Measurements from ENCODE around the gene SLC34A2.
"Not testable (repeated sequence)": the region's sequence is repeated elsewhere in the genome, so short reads cannot be mapped to it uniquely, and the experiment has no call there.

The SLC34A2 gene

DNA sequence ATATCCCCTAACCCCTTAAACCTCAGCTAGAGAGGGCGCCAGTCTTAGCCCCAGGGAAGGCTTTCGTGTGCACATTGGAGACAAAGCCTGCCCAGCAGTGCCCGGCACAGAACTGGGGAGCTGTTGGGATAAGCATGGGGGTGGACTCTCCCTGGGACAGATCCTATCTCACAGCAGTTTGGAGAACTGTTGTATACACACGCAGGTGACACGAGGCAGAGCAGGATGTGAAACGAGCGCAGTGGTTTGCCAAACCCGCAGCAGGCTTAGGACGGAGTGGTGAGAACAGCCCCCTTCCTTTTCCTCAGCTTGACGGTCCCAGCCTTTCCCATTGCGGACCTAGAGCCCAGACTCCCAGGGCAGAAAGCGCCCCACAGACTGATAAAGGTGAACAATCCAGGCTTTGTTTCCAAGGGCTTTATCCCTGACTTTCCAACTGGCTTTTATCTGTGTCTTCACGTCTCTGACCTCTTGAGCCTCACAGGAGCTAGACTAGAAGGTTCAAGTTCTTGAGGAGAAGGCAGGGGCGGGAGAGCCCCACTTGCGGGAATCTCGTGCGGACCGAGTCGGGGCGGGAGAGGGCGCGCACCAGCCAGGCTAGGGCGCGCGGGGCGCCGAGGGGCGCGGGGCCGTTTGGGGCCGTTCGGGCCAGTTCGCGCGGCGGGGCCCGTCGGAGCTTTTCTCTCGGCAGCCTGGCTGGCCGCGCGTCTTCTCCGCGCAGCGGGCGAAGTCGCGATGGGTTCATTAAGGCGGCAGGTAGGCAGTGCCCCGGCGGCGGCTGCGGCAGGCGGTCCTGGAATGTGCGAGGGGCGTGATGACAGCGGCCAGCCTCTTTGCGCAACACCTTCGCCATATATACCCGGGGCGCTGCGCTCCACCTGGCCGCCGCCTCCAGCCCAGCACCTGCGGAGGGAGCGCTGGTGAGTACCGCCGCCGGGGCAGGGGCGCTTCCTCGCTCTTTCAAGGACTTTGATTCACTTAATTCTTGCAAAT is at the start of gene SLC34A2:
Gene SLC34A2 (plus strand): TSS at position 881 of the 993 bp plus-strand sequence. CDS start 6,650 bp downstream, outside the sequence.
- DNase-seq (ENCODE audit: low spot score): no peak

GRCh38 chr4:25608644-25609043 is 47.0 kb upstream of the SLC34A2 start:
- DNase-seq (ENCODE audit: low spot score): no peak

DNA sequence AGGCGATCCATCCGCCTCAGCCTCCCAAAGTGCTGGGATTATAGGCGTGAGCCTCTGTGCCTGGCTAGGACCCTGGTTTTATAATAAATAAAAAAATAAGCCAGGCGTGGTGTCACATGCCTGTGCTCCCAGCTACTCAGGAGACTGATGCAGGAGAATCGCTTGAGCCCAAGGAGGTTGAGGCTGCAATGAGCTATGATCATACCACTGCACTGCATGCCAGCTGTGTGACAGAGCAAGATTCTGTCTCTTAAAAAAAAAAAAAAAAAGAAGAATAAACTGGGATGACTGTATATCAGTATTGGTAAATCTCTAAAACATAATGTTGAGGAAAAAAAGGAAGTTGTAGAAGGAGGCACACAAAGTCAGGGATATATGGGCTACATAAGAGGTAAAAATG is 45.7 kb upstream of the SLC34A2 start:
- no peak for DNase-seq (ENCODE audit: low spot score)

DNA sequence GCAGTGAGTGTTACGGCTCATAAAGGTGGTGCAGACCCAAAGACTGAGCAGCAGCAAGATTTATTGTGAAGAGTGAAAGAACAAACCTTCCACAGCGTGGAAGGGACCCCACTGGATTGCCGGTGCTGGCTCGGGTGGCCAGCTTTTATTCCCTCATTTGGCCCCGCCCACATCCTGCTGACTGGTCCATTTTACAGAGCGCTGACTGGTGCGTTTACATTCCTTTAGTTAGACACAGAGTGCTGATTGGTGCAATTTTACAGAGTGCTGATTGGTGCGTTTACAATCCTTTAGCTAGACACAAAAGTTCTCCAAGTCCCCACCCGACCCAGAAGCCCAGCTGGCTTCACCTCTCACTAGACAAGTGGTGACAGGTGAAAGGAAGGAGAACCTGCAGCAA is 42.0 kb upstream of the SLC34A2 start:
- DNase-seq (ENCODE audit: low spot score): not testable (repeated sequence)

- no peak for DNase-seq (ENCODE audit: low spot score)
Measured at GRCh38 chr4:25614807-25615206, 40.8 kb upstream of the SLC34A2 start.

GRCh38 chr4:25621027-25621930 is 34.4 kb upstream of the SLC34A2 start:
- no peak for DNase-seq (ENCODE audit: low spot score)

DNA sequence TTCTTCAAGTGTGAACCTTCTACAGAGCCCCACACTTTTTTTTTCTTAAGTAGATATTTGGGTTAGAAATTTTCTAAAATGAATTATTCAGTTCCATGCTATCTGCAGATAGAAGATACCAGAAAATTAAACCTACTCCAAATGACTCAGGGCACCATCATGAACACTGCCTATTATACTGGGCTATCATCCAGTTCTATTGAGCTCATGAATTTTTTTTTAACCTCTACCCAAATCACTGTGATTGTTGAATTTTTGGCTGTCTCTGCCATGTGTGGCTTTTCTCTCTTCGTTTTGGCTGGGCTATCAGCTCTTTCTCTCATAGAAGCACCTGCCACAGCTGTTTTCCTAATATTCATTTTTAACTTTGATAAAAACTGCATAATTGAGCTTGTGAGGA is 31.0 kb upstream of the SLC34A2 start:
- DNase-seq (ENCODE audit: low spot score): peak; percentile 27

DNA sequence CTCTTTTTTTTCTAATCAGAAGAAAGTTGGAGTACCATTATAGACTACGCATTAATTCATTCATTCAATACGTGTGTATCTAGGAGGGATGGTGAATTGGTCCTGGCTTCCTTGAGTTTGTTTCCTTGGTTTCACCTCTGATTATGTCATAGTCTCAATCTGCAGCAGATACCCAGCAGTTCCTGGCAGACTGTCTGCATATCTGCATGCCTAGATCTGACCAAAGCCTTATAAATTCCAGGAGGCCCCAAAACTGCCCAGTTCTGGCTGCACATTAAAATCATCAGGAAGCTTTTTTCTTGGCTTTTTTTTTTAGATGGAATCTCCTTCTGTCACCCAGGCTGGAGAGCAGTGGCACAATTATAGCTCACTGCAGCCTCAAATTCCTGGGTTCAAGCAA is 27.2 kb upstream of the SLC34A2 start:
- DNase-seq (ENCODE audit: low spot score): no peak

DNA sequence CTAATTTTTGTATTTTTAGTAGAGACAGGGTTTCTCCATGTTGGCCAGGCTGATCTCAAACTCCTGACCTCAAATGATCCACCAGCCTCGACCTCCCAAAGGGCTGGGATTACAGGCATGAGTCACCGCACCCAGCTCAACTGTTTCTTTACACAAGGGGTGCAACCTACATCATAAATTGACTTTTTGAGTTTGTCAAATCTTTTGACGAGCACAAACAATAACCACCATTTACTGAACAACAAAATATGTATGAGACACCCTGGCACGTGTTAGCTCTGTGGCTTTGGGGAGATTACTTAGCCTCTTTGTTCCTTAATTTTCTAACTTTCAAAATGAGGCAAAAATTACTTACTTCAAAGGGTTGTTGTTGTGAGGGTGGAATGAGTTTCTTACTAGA is 23.5 kb upstream of the SLC34A2 start:
- DNase-seq (ENCODE audit: low spot score): no peak

GRCh38 chr4:25633541-25633940 is 22.1 kb upstream of the SLC34A2 start:
- DNase-seq (ENCODE audit: low spot score): no peak

DNA sequence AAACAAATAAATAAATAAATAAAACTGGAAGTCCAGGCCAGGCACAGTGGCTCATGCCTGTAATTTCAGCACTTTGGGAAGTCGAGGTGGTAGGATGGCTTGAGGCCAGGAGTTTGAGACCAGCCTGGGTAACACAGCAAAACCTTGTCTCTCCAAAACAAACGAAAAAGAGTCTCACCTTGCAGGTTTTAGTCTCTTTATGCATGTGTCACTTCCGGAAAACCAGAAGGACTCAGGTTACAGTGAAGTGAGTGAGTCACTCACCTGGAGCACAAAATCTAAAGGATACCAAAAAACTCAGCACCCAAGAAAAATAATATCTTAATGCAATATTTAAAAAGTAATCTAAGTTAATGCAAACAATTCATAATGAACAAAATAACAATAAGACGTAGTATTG is 20.1 kb upstream of the SLC34A2 start:
- DNase-seq (ENCODE audit: low spot score): no peak

DNA sequence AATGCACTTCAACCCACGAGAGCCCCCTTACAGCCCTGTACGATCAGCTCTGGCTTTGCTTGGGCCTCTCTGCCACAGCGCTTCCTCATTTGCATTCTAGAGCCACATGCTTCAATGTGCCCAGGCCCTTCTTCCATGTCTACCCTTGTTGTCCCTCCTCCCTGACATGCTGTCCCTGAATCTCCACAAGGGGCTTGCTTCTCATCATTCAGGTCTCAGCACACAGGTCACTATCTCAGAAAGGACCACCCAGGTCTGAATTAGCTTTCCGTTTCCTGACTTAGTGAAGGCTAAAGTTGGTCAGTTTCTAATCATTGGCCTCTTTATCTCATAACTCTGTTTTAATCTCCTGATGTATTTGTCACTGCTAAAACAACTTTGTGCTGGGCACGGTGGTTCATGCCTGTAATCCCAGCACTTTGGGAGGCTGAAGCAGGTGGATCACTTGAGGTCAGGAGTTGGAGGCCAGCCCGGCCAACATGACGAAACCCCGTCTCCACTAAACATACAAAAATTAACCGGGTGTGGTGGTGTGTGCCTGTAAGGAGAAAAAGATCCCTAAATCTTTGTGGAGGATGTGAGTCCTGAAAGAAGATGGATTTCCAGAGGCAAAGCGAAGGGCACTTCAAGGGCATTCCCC is 17.9 kb upstream of the SLC34A2 start:
- DNase-seq (ENCODE audit: low spot score): no peak

DNA sequence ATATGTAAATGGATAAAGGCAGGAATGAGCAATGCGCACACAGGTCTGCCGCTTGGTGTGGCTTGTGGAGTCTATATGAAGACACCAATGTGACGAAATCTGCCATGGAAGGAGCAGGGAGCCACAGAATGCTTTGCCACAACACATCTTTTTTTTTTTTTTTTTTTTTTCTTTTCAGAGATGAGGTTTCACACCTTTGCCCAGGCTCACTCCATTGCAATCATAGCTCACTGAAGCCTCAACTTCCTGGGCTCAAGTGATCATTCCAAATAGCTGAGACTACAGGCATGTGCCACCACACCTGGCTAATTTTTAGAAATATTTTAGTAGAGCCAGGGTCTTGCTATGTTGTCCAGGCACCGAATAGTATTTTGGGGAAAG is 17.4 kb upstream of the SLC34A2 start:
- DNase-seq (ENCODE audit: low spot score): no peak

DNA sequence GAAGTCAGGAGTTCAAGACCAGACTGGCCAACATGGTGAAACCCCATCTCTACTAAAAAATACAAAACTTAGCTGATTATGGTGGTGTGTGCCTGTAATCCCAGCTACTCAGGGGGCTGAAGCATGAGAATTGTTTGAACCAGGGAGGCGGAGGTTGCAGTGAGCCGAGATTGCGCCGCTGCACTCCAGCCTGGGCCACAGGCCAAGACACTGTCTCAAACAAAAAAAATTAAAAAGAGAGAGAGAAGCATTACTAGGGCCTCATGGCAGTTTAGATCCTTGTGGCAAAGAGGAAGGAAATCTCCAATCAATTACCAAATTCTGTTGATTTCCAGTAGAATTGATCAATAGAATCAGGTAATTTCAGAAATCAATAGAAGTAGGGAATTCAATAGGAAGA is 16.8 kb upstream of the SLC34A2 start:
- no peak for DNase-seq (ENCODE audit: low spot score)

GRCh38 chr4:25650311-25650710 is 5.3 kb upstream of the SLC34A2 start:
- no peak for DNase-seq (ENCODE audit: low spot score)

- DNase-seq (ENCODE audit: low spot score): no peak
Measured at GRCh38 chr4:25651682-25652081, 4.0 kb upstream of the SLC34A2 start.

DNA sequence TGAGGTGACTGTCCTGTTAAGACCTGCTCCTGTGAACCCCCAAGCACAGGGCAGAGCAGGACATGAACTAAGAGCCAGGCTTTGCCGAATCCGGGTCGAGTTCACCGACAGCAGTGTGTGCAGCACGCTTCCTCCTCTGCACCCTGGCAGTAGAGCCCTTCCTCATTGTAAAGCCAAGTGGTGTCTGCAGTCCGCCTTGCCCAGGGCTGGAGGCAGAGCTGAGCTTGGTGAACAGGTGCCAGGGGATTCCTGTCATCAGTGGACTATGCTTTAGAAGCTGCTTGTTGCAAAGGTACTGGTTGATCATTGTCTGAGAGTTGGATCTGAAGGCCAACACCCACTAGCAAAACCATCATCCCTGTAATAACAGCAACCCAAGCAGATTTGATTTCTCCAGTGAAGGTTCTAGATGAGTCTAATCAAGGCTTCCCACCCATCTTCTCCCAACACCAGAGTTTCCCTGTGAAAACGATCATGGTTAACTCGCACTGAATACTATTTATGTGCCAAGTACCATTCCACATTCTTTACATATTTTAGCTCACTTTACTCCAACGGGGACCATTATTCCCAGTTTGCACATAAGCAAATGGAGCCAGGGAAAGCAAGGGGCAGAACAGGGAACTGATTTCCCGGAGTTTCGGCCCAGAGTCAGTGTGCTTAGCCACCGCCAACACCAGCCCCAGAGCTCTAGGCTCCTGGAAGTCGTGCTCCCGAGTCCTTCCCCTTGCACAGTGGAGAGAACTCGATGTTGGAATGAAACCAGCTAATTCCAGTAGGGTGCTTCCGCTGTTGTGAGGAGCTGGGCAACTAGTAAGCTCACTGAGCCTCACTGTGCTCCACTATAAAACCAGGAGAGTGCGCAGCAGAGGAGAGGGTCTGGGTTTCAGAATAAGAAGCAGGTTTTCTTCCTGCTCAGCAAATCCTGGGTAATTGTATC is 1.4 kb upstream of the SLC34A2 start:
- DNase-seq (ENCODE audit: low spot score): no peak

GRCh38 chr4:25656031-25656430 is 380 bp downstream of the SLC34A2 start:
- no peak for DNase-seq (ENCODE audit: low spot score)

GRCh38 chr4:25658357-25658771 is 2.7 kb downstream of the SLC34A2 start:
- no peak for DNase-seq (ENCODE audit: low spot score)

DNA sequence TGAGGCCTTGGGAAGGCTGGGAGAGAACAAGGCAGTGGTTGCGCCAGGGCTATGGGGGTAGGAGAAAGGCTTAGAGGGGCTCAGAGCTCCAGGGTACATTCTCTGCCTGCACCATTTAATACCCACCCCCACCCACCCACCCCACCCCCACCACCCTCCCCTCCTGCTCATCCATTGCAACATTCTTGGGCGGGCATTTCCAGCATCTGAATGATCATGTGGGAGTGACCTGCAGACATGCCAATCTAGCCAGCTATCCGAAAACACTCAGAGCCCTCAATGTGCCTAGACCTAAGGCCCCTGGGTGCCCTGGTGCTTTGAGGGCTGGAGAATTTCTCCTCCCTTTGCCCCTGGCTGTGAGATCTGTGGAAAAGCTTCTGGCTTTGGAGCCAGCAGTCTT is 3.1 kb downstream of the SLC34A2 start:
- no peak for DNase-seq (ENCODE audit: low spot score)

- DNase-seq (ENCODE audit: low spot score): not testable (repeated sequence)
Measured at GRCh38 chr4:25661441-25661840, 5.8 kb downstream of the SLC34A2 start.

Measured in GM03348 (cell line).